HG03060 (cell line): Measurements from ENCODE around the gene MED22.
A peak's percentile ranks its signal among the peaks of the same experiment; 100 is the strongest.
"Not testable (repeated sequence)": the region's sequence is repeated elsewhere in the genome, so short reads cannot be mapped to it uniquely, and the experiment has no call there.

Experiments used
- ATAC-seq: cut with Tn5 transposase; IDR thresholded peaks from one replicate; pipeline ENCODE4 v1.9.1; 2021; ENCODE audit warnings: low read depth, moderate number of reproducible peaks; ENCODE audit not compliant: unreplicated experiment

MED22 gene

DNA sequence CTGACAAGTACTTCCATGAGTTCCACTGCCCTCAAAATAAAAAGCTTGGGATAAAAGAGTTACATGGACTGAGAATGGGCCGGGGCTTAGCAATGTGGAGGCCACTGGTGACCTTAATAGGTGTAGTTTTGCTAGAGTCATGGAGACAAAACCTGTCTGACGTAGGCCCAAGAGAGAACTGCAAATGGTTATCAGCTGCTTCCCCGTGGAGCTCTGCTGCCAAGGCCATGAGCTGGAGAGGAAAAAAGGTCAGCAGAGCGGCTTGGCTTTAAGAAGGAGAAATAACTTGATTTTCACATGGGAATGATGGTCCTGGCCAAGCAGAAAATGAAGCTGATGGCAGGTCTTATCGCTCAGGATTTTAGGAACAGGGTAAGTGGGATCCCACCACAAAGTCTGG, 8.3 kb downstream of the MED22 start:
- no peak for ATAC-seq

DNA sequence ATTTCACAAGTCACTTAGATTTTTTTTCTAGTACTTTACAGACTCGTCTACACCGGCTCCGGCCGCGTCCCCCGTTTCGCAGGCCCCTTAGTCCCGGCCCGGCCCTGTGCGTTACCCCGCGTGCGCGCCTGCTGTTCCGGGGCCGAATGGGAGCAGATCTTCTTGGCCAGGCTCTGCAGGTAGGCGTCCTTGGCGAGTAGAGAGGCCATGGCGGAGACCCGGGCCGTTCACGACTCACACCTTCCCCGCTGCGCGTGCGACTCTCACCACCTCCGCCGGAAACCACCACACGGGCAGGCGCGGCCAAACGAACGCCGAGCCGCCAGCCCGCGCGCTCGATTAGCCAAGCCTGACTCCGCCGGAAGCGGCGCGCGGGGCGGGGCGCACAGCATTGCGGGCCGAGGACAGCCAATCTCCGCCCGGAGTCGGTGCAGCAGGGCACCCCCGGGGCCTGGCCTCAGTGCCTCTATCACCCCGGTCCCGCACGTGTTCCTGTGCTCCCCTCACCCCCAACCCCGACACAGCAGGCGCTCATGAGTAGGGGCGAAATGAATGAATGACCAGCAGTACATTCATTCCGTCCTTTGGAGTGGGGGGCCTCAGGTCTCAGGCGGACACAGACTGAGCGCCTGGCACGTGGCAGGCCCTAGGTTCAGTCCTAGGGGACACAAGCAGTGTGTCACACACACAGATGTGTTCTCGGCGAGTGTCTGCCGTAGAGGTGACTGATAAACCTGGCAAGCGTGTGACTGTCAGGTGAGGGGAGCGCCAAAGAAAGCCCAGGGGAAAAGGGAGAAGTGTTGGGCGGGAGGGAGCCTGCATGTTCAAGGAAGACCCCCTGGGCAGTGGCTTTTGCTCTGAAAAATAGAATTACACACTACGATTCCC, 11.8 kb downstream of the MED22 start, which contains the start of gene SURF6:
TSS of gene SURF6 (minus strand) at position 265 of the 888 bp plus-strand sequence. CDS start at position 209, 56 bp downstream.
- ATAC-seq = peak; percentile 62

DNA sequence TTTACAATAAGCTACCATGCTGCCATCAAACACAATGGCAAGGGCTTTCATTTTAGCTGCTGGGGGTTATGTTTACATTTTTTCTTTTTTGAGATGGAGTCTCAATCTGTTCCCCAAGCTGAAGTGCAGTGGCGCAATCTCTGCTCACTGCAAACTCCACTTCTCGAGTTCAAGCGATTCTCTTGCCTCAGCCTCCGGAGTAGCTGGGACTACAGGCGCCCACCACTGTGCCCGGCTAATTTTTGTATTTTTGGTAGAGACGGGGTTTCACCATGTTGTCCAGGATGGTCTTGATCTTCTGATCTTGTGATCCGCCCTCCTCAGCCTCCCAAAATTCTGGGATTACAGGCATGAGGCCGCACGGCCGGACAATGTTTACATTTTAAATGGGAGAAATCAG, 13.0 kb downstream of the MED22 start:
- not testable (repeated sequence) for ATAC-seq

DNA sequence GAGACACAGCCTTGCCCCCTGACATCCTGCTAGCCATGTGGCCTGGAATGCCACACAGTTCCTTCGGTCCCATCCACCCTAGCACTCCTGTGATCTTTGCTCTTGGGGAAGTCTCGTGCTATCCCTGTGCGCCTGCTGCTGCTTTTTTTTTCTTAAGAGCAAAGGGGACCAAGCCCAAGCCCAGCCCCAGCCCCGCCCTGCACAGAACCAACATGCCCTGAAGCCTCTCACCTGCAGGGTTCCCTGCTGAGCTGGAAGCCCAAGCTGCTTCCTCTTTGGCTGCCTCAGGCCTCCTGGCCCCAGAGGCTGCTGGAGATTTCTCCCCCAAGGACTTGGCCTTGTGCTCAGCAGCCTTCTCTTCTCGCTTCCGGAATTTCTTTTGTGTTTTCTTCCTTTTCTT, 13.8 kb downstream of the MED22 start:
- ATAC-seq = no peak

DNA sequence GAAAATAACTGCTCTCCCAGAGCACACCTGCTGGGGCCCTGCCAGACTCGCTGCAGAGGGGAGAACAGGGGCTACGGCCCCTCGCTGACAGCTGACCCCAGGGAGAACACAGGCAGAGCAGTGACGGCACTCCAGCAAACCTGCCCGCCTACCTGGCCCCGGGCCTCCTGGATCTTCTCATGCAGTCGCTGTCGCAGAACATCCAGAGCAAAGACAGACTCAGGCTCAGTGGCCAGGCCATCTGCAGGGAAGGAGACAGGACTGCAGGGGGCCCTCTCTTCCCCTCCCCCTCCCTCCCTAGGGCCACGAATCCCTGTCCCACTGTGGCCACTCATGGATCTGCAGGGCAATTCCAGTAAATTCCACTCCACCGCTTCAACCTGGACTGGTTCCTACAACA, 14.4 kb downstream of the MED22 start:
- no peak for ATAC-seq

DNA sequence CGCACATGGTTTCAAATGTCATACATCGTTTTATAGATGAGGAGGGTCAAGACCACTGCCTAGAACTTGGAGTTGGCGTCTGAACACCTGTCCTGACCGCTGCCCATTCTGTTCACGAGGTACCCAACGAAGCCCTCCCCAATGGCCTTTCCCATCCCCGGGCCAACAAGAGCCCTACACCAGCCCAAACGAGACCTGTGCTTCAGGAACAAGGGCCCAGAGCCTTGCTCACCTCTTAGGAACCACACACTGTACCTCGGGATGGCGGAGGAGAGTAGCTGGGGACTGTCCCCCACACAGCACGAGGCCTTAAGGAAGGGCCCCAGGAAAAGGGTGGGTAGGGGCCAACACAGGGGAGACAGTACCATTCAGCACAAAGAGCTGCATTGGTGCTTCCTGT, 14.9 kb downstream of the MED22 start:
- no peak for ATAC-seq

DNA sequence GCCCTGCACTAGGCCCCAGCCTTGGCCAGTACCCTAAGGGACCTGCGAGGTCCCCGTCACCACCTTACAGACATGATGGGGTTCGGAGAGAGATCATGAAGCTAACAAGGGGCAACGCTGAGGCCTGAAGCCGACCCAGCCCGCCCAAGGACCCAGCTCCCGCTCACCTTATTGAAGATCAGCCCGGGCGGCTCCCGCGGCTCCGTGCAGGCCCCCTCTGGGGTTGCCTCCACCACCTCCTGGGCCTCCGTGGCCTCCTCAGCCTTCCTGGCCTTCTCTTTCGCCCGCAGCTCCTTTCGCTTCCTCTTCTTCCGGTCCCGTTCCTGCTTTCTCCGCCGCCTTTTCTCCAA, 15.6 kb downstream of the MED22 start:
- ATAC-seq = no peak

DNA sequence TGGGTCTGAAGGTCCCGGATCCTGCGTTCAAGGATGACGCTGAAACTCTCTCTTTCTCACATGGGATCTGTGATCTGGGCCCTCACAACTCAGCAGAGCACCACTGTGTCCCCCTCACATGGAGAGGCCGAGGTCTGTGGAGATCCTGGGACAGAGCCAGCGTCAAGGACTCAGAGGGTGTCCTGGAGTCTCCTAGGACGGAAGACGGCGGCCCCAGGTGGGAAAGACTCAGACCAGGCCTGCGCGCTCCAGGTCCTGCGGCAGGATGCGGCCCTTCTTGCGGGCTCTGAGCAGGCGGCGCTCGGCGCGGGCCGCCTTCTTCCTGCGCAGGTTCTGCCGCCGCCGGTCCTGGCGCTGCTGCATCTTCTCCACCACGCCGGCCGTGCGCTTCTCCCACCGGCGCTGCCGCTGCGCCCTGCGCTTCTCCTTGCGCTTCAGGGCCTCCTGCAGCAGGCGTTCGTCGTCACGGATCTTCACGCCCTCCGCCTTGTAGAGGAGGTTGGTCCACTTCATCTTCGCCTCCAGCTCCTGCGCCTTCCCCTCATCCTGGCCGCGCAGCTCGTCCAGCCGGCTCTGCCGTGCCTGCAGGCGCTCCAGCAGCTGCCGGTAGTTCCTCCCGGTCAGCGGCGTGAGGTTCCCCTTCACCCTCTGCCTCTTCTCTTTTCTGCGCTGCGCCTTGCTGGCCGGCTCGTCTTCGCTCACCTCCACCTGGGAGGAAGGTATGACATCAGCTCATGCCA, 16.1 kb downstream of the MED22 start:
- ATAC-seq = no peak

DNA sequence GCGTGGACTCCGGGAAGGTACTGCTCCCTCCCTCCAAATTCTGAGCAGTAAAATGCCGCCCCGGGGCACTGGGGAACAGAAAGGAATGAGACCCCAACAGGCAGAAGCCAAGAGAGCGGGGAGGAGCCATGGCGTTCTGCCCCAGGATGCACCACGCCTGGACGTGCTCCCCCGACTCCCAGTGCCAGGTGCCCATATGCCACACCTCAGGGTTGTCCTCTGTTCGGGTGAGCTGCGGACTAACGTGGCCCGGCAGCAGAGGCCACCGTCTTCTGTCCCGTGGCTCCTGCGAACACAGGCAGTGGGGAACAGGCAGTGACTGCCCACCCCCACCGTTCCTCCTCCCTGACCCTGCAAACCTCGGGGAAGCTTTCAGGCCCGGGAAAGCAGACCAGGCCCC, 16.7 kb downstream of the MED22 start:
- no peak for ATAC-seq

DNA sequence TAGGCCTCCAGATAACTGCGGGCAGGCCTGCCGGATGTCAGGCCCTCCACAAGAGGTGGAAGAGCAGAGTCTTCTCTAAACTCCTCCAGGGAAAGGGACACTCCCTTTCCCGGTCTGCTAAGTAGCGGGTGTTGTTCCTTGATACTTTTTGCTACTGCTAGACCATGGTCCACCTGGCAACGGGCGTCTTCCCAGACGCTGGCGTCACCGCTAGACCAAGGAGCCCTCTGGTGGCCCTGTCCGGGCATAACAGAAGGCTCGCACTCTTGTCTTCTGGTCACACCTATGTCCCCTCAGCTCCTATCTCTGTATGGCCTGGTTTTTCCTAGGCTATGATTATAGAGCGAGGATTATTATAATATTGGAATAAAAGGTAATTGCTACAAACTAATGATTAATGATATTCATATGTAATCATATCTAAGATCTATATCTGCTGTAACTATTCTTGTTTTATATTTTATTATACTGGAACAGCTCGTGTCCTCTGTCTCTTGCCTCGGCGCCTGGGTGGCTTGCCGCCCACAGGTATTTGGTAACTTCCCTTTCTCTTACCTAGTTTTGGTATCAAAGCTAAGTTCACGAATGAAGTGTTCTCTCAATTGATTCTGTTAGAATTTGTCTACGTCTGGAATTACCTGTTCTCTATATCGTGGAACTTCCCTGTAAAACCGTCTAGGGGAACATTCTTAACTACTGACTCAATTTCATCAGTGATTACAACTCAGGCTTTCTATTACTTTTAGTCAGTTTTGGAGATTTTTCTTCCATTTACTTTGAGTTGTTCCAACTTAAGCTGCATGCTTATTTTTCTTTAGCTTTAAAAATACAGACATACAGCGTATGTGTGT, 18.4 kb downstream of the MED22 start:
- ATAC-seq = not testable (repeated sequence)

DNA sequence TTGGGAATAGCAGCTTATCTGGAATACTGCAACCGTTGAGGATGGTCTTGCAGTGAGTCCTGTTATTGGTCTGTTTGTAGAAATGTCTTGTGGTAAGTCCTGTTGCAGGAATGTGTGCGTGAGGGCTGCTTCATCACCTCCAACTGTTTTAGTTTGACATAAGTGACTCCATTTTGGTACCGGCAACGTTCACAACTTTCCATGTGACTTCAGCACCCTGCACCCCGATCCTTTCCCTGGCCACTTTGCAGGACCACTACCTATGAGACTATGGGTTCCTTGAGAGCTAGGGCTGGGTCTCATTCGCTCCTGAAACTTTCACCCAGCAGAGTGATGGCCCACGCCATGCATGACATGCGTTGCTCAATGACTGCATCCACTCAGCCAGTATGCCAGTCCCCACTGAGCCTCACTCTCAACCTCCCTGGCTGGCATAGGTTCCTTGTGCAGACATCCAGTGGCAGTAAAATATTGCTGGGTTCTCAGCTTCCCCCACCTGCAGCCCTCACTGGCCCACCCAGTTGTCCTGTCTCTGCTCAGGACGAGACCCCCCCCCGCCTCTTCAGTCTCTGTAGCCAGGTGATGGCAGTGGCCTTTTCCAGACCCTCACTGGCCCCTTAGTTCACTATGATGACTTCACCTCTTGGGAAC, 20.0 kb downstream of the MED22 start:
- ATAC-seq = no peak

DNA sequence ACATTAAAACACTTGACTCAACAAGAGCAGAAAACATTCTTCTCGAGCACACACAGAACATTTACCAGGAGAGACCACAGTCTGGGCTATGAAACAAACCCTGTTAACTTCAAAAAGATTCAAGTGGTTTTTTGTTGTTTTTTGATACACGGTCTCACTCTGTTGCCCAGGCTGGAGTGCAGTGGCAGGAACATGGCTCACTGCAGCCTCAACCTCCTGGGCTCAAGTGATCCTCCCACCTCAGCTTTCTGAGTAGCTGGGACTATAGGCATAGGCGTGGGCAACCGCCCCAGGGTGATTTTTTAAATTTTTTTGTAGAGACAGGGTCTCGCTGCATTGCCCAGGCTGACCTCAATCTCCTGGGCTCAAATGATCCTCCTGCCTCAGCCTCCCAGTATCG, 20.9 kb downstream of the MED22 start:
- not testable (repeated sequence) for ATAC-seq

DNA sequence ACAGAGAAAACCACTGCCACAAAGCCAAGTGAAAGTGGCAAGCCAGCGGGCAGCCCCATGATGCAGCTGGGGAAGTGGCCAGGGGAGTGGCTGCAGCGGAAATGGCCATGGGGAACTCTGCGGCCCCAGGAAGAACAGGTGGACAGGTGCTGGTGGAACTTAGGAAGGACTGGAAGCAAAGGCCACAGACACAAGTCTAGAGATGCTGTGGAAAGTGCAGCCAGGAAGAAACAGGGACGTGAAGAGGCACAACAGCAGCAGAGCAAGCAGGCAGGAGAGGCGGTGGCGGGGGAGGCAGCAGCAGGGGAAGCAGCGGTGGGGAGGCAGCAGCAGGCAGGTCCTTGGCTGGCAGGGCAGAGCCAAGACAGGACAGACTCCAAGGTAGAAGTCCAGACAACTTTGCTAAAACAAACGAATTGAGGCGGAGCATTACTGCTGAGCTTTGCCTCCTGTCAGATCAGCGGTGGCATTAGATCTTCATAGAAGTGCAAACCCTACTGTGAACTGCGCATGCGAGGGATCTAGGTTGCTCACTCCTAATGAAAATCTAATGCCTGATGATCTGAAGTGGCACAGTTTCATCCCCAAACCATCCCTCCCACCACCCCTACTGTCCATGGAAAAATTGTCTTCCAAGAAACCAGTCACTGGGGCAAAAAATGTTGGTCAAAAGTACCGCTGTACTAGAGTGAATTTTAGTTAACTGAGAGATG, 23.8 kb downstream of the MED22 start:
- ATAC-seq = no peak

DNA sequence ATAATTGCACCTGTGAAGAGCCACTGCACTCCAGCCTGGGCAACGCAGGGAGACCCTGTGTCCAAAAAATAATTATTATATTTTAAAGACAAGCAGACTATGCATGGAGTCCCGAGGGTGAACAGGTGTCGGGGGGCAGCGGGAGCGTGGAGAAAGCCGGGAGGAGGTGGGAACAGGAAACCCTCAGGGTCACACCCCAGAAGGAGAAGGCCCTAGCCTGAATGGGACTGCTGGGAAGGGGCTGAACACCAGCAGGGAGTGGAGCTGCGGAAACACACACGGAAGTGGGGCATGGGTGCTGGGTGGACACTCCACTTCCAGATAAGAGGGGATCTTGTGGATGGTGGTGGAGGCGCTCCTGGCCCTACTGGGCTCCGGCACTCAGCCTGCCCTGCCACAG, 24.7 kb downstream of the MED22 start:
- no peak for ATAC-seq

DNA sequence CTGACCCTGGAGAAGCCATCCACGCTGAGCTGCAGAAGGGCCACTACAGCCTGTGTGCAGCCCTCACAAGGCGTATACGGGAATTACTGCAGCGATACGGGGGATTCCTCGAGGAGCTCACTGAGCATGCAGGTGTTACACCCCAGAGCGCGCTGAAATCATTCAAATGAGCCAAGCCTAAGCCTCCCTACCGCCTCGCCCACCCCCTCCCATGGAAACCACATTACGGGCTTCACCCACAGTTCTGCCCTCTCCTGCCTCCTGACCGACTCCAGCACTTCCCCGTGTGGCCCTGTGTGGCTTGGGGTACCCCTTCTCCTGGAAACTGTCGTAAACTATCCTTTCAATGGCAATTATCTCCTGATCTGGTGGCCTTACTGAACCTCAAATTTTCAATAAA, 25.2 kb downstream of the MED22 start:
- no peak for ATAC-seq

DNA sequence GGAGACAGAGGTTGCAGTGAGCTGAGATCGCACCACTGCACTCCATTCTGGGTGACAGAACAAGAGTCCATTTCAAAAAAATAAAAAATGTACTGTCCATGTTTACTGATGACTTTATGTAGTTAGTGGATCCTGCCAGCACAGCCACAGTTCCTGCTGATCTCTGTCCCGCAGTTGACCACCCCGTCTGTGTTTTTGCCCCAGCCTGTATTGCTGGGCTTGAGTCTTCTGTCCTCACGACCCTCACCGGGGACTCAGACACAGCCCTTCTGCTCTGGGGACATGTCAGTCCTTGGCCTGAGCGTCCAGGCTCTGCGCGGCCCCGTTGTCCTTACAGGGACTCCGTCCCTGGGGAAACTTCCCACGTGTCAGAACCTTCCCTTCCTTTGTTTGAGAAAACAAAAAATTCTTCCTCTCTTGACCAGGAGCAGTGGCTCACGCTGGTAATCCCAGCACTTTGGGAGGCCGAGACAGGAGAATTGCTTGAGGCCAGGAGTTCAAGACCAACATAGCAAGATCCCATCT, 26.5 kb downstream of the MED22 start:
- ATAC-seq = no peak

DNA sequence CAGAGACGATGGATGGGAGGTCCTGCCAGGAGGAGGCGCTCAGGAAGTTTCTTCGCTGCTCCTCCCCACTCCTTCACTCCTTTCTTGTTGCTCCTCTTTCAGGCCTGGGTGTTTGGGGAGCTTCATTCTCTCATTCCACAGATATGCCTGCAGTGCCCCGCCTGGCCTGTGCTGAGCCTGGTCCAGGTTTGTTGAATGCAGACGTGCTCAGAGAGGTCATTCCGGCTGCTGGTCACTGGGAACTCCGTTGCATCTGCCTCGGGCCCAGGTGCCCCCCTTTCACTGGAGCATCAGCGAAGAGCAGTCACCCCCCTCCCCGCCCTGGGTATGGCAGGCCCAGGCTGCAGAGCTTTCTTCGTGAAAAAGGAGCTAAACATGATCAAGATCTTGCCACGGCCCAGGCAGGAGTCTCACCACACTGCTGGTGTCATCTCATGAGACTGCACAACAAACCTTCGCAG, 27.5 kb downstream of the MED22 start:
- ATAC-seq = no peak

DNA sequence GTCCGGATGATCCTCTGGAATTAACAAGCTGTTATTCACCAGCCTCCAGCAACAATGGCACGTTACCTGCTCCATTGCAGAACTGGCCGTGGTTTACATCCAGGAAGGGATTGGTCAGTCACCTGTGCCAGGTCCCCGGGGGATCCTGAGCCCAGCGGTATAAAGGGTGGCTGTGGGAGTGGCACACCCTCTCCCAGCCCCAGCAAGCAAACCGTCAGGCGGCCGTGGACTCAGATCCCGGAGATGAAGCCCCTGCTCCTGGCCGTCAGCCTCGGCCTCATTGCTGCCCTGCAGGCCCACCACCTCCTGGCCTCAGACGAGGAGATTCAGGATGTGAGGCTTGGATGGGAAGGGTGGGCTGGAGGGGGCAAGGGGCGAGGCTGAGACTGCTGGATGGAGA, 30.4 kb downstream of the MED22 start:
- ATAC-seq = not testable (repeated sequence)

DNA sequence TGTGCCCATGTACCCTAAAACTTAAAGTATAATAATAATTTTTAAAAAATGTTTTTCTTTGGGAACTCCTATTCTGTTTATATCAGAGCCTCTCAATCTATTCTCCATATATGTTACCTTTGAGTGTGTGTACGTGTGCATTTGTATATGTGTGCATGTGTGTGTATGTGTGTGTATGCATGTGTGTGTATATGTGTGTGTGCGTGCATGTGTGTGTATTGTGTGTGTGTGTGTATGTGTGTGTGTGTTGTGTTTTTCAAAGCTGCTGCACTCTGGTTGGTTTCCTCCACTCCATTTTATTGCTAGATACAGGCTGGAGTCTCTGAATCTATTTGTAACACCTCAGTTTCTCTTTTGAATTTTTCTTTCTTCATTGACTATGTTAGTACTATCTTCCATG, 31.9 kb downstream of the MED22 start:
- ATAC-seq = no peak
